CD4-positive, alpha-beta memory T cell (primary cell): Measurements from ENCODE around the gene EXOC3. TPM values are rescaled to one million over a fixed set of nuclear protein-coding genes. Genes with fewer than 3 reads are reported as not detected.

Source experiments
- CTCF ChIA-PET: fragments of 350-600 bp; sonication (Branson Sonifier 250); formaldehyde crosslinking; loops from one replicate; lab custom pipeline; 2021; ENCODE audit warnings: inconsistent platforms; ENCODE audit not compliant: partially characterized antibody; lab: Charles Lee
- POLR2A ChIA-PET: fragments of 350-600 bp; sonication (Branson Sonifier 250); formaldehyde crosslinking; loops from one replicate; lab custom pipeline; 2021; ENCODE audit not compliant: partially characterized antibody; lab: Charles Lee
- DNase-seq, 5 donors: peaks; one replicate each; pipeline versions ENCODE4 v3.0.0 to v3.0.0-alpha.2; 2020 to 2022; ENCODE audit warnings: mixed read lengths in 1 of 5
- H3K27ac ChIP-seq: one replicate; pipeline ENCODE4 v1.7.0; 2013; ENCODE audit warnings: low read depth, low read length
- H3K27me3 ChIP-seq: 2 replicates; pipeline ENCODE4 v1.7.0; 2013; ENCODE audit warnings: mild to moderate bottlenecking, low read length, moderate library complexity; ENCODE audit not compliant: insufficient read depth
- H3K36me3 ChIP-seq: 2 replicates; pipeline ENCODE4 v1.7.0; 2013; ENCODE audit warnings: mild to moderate bottlenecking, low read length, moderate library complexity; ENCODE audit not compliant: insufficient read depth
- H3K4me1 ChIP-seq: 2 replicates; pipeline ENCODE4 v1.7.0; 2013; ENCODE audit warnings: mild to moderate bottlenecking, low read length, moderate library complexity; ENCODE audit not compliant: insufficient read depth
- H3K4me3 ChIP-seq, 2 donors: one replicate each; pipeline ENCODE4 v1.7.0; 2013; ENCODE audit warnings: low read length in 2 of 2, mild to moderate bottlenecking in 1 of 2
- H3K9me3 ChIP-seq, 2 donors: one replicate each; pipeline ENCODE4 v1.7.0; 2013; ENCODE audit warnings: low read length in 2 of 2, control low read depth in 1 of 2; ENCODE audit not compliant: control insufficient read depth in 1 of 2
- H3K27ac Mint-ChIP-seq, 7 donors: one replicate each; pipeline ENCODE4 v1.8.0; 2020 to 2021; ENCODE audit warnings: mixed read lengths in 7 of 7, mild to moderate bottlenecking in 6 of 7, inconsistent platforms in 3 of 7, moderate library complexity in 3 of 7
- H3K27me3 Mint-ChIP-seq, 2 donors: one replicate each; pipeline ENCODE4 v1.8.0; 2020 to 2021; ENCODE audit warnings: mixed read lengths in 2 of 2
- H3K36me3 Mint-ChIP-seq, 2 donors: one replicate each; pipeline ENCODE4 v1.8.0; 2020 to 2021; ENCODE audit warnings: mixed read lengths in 2 of 2, inconsistent platforms in 1 of 2, mild to moderate bottlenecking in 1 of 2
- H3K4me1 Mint-ChIP-seq, 4 donors: one replicate each; pipeline ENCODE4 v1.8.0; 2020 to 2021; ENCODE audit warnings: mixed read lengths in 4 of 4, mild to moderate bottlenecking in 1 of 4
- H3K4me3 Mint-ChIP-seq, 8 donors: one replicate each; pipeline ENCODE4 v1.8.0; 2020 to 2021; ENCODE audit warnings: mixed read lengths in 8 of 8, mild to moderate bottlenecking in 7 of 8, moderate library complexity in 6 of 8, inconsistent platforms in 3 of 8
- H3K9me3 Mint-ChIP-seq, 8 donors: one replicate each; pipeline ENCODE4 v1.8.0; 2020 to 2021; ENCODE audit warnings: mixed read lengths in 8 of 8, mild to moderate bottlenecking in 5 of 8, inconsistent platforms in 3 of 8, moderate library complexity in 1 of 8
- intact Hi-C: fragments of 100-400 bp; cut with micrococcal nuclease; formaldehyde crosslinking; loops from one replicate; pipeline ENCODE4 v1.15.1; 2023
- polyA plus RNA-seq, 2 donors: library from polyadenylated mRNA; unstranded; fragments of 300-500 nt; fragmentation: Illumina TruSeq; gene quantifications; one replicate each; pipeline ENCODE4 v1.2.3, GENCODE V29; 2021
- total RNA-seq, 2 experiments: library from RNA; stranded (reverse); gene quantifications; one replicate each; pipeline ENCODE4 v1.2.3, GENCODE V29; 2021

The EXOC3 gene
- total and polyA plus RNA-seq, 4 experiments from 2014 or later: 32.0 to 96.1 (median 62.9) TPM

DNA sequence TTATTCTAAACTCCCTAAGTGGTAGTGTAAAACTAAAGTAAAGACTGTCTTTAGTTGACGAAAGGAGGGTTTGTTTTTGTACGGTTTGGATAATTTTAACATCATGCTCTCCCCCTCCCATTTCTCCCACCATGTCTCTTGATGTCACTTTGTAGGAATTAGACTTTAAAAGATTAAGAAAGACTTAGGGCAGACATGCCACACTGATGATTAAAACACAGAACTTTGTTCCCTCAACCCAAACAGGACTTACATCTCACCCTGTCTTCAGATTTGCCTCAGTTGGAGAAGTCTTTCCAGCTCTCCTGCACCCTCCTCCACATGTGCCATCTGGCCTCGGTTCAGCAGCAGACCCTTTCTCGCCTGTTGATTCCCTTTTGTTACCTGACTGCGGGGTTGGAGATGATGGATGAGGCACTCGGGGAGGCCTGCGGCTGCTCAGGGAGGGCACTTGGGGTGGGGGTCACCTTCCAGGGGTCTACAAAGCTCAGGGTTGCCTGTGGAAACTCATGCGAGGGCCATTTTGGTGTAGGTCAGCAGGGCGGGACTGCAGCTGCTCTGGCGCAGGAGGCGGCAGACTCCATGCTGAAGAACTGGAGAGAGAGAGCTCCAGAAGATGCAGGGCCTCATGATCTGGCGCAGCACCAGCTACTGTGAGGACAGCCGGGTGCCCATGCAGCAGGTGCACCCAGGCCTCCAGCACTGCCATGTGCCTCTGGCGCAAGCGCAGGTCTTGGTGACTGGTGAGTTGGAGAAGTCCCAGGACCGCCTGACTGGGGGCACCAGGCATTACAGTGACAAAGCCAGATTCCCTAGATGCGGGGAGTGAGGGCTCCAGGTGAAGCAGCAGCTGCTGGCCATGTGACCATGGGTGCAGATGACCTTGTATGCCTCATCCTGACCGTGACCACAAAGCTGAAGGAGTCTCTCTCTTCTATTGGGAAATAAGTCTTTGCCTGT, 24.5 kb upstream of the EXOC3 start:
- H3K4me3 ChIP-seq: no peak overlapping the region
- no peaks in the 10 kb centered on the region for H3K9me3 ChIP-seq
- ChIA-PET POLR2A (no interaction called here), CTCF (no interaction called here)
- no peak overlapping the region for H3K27ac ChIP-seq
- DNase-seq: no peak
- H3K27me3 ChIP-seq: no peaks in the 10 kb centered on the region
- H3K36me3 ChIP-seq: no peaks in the 10 kb centered on the region
- Mint-ChIP-seq H3K4me3 (no peak overlapping the region), H3K27me3 (peaks cover 0 to under 1% of the 10 kb centered on the region in 2 donors), H3K27ac (no peak overlapping the region), H3K36me3 (no peaks in the 10 kb centered on the region), H3K4me1 (peaks cover 0 to 5% (median 0%) of the 10 kb centered on the region in 4 donors), H3K9me3 (no peaks in the 10 kb centered on the region)
- H3K4me1 ChIP-seq: no peaks in the 10 kb centered on the region
- intact Hi-C loops: no loop called here

DNA sequence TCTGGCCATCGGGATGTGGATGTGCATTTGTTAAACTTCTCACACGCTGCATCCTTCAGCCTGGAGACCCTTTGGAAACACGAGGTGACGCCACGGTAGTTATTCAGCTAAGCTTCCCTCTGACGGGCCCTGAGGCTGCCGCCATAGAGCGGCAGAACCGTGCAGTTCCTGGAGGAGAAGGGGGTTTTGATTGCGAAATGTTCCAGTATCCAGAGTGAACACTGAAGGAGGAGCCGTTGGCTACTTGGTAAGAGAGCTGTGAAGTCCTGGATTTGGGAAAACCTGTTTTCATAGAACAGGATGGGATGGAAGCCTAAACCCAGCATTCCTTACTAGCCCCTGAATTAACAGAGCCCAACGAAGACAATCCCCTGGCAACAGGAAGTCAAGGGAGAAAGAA, 23.0 kb upstream of the EXOC3 start:
- intact Hi-C loops: no loop called here
- H3K9me3 Mint-ChIP-seq: no peaks in the 10 kb centered on the region
- peaks cover 0 to 2% (median 0%) of the 10 kb centered on the region in 4 donors for H3K4me1 Mint-ChIP-seq
- H3K27ac ChIP-seq: no peak overlapping the region
- no peak for DNase-seq
- POLR2A ChIA-PET: no interaction called here
- no peak overlapping the region for H3K27ac Mint-ChIP-seq
- H3K9me3 ChIP-seq: no peaks in the 10 kb centered on the region
- H3K36me3 ChIP-seq: no peaks in the 10 kb centered on the region
- H3K4me1 ChIP-seq: no peaks in the 10 kb centered on the region
- CTCF ChIA-PET: no interaction called here
- no peaks in the 10 kb centered on the region for H3K27me3 Mint-ChIP-seq
- H3K27me3 ChIP-seq: no peaks in the 10 kb centered on the region
- no peak overlapping the region for H3K4me3 ChIP-seq
- H3K36me3 Mint-ChIP-seq: no peaks in the 10 kb centered on the region
- no peak overlapping the region for H3K4me3 Mint-ChIP-seq

DNA sequence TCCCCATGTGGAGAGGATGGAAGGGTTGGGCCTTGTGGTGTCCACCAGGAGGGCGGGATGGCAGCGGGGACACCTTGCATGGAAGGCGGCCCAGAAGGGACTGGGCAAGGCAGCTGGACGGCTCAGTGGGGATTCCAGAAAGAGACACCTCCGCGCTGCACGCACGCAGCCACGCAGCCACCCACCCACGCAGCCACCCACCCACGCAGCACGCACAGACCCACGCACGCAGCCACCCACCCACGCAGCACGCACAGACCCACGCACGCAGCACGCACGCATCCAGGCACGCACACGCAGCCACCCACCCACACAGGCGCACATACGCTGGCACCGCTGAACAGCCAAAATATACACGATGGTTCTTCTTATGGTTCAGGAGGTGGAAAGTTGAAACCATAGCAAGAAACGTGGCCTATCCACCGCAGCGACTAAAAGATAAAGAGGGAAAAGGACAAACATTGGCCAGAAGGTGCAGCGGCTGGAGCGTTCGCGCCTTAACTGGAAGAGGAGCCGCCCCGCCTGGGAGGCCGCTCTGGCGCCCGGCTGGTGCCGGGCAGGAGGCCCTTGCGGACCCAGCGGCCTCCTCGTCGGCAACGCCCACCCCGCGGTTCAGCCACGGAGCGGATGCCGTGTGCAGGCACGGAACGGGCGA, 22.2 kb upstream of the EXOC3 start:
- H3K4me1 Mint-ChIP-seq: peaks cover 0 to 1% (median 0%) of the 10 kb centered on the region in 4 donors
- no peak overlapping the region for H3K27ac Mint-ChIP-seq
- no peaks in the 10 kb centered on the region for H3K9me3 Mint-ChIP-seq
- no peaks in the 10 kb centered on the region for H3K9me3 ChIP-seq
- no peak overlapping the region for H3K4me3 ChIP-seq
- intact Hi-C loops: no loop called here
- no peaks in the 10 kb centered on the region for H3K36me3 ChIP-seq
- CTCF ChIA-PET: no interaction called here
- no peak for DNase-seq
- no peaks in the 10 kb centered on the region for H3K27me3 ChIP-seq
- H3K4me1 ChIP-seq: no peaks in the 10 kb centered on the region
- POLR2A ChIA-PET: no interaction called here
- H3K4me3 Mint-ChIP-seq: no peak overlapping the region
- no peaks in the 10 kb centered on the region for H3K36me3 Mint-ChIP-seq
- H3K27ac ChIP-seq: no peak overlapping the region
- H3K27me3 Mint-ChIP-seq: no peaks in the 10 kb centered on the region

DNA sequence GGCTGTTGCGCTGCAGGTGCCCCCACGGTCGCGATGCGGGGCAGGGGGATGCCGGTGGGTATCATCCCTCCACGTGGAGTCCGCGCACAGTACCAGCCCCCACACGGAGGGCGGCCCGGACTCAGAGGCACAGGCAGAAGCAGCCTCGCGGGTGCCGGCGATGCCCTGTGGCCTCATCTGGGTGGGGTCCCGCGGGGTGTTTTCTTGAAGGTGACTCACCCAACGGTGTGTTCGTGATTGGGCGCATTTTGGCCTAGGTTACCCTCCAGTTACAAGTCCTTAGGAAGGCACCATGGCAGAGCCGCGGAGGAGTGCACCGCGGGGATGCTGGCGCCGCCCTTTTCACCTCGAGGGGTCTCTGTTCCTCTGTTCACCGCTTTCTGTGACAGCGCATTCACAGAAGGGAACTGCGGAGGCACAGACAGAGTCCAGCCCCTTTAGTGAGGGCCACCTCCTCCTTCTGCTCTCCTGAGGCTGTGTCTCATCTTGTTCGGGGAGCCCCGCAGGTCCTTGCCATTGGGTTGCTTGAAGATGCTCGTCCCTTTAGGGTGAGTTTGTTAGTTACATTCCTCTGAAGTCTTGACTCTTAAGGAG, 21.6 kb upstream of the EXOC3 start:
- Mint-ChIP-seq H3K4me1 (no peaks in the 10 kb centered on the region), H3K4me3 (no peak overlapping the region), H3K27me3 (peaks cover 2 to 3% of the 10 kb centered on the region in 2 donors), H3K36me3 (no peaks in the 10 kb centered on the region), H3K9me3 (no peaks in the 10 kb centered on the region), H3K27ac (no peak overlapping the region)
- H3K4me1 ChIP-seq: no peaks in the 10 kb centered on the region
- no peak for DNase-seq
- no peaks in the 10 kb centered on the region for H3K36me3 ChIP-seq
- H3K27me3 ChIP-seq: no peaks in the 10 kb centered on the region
- no peak overlapping the region for H3K4me3 ChIP-seq
- H3K27ac ChIP-seq: no peak overlapping the region
- intact Hi-C loops: no loop called here
- CTCF ChIA-PET: no interaction called here
- H3K9me3 ChIP-seq: no peaks in the 10 kb centered on the region
- POLR2A ChIA-PET: no interaction called here

DNA sequence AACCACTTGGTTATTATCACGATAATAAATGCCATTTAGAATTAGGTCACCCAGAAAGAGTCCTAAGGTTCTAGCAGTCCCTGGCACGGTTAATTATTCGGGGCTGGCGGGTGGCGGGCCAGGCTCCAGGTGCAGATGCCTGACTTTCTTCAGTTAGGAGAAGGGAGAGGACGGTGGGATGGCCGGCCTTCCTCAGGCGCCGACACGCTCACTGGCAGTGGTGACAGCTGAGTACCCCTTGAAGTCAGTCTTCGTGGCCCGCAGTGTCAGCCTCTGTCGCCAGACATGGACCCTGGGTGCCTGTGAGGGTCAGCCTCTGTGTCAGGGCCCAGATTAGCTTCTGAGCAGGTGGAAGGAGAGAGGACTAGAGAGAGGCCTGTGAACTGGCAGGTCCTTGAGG, 21.1 kb upstream of the EXOC3 start:
- Mint-ChIP-seq H3K4me1 (no peaks in the 10 kb centered on the region), H3K27me3 (peaks cover 3% of the 10 kb centered on the region in 2 donors), H3K27ac (no peak overlapping the region), H3K36me3 (no peaks in the 10 kb centered on the region), H3K9me3 (no peaks in the 10 kb centered on the region), H3K4me3 (no peak overlapping the region)
- Histone ChIP-seq H3K27ac (no peak overlapping the region), H3K36me3 (no peaks in the 10 kb centered on the region), H3K27me3 (no peaks in the 10 kb centered on the region), H3K4me1 (no peaks in the 10 kb centered on the region), H3K9me3 (no peaks in the 10 kb centered on the region), H3K4me3 (no peak overlapping the region)
- no peak for DNase-seq
- ChIA-PET POLR2A (no interaction called here), CTCF (no interaction called here)
- intact Hi-C loops: no loop called here

DNA sequence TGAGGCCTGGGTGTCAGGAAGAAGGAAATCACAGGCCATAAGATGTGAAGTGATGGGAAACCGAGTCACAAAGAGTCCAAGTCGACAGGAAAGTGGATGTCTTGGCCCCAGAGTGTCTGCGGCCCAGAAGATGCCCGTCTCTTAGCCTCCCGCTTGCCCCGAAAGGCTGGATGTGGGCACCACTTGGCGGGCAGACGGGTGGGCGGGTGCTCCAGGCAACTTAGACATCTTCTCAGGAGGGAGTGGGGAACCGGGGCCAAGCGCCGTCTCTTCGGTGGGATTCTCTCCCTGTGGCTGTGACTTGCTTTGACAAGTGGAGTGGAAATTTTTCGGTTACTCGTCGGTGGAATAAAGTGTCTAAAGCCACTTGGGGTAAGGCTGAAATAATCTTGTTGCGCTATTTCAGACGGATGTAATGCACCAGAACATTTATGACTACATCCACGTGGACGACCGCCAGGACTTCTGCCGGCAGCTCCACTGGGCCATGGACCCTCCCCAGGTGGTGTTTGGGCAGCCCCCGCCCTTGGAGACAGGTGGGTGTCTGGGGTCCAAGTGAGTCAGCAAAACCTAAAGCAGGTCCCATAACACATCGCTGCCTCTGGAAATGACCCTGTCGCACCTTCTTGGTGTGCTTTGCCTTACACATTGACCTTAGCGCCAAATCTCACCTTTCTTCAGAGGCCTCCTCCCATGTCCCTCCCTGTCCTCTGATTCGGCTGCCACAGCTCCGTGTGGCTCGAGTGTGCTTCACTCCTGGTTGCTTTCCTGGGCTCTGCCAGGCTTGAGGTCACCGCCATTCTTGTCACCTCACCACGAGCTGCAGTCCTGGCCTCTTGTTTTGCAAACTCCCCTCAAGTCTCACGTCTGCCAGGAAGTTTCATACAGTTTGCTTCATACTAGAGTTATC, 20.4 kb upstream of the EXOC3 start:
- H3K27ac ChIP-seq: no peak overlapping the region
- H3K9me3 ChIP-seq: no peaks in the 10 kb centered on the region
- CTCF ChIA-PET: interaction anchor here (1.3 kb wide), 1 partner anchor 234 kb away, joined by 3 read pairs; no protein-coding TSS in a partner anchor
- intact Hi-C loops: no loop called here
- no peaks in the 10 kb centered on the region for H3K36me3 ChIP-seq
- Mint-ChIP-seq H3K4me3 (no peak overlapping the region), H3K4me1 (no peaks in the 10 kb centered on the region), H3K9me3 (no peaks in the 10 kb centered on the region), H3K27ac (no peak overlapping the region), H3K36me3 (no peaks in the 10 kb centered on the region), H3K27me3 (peaks cover 3 to 5% of the 10 kb centered on the region in 2 donors)
- H3K4me1 ChIP-seq: no peaks in the 10 kb centered on the region
- no peak for DNase-seq
- H3K27me3 ChIP-seq: no peaks in the 10 kb centered on the region
- H3K4me3 ChIP-seq: no peak overlapping the region
- POLR2A ChIA-PET: no interaction called here
